Measurements from ENCODE around the gene CACNB2.

- TF ChIP-seq, protein P1, sequence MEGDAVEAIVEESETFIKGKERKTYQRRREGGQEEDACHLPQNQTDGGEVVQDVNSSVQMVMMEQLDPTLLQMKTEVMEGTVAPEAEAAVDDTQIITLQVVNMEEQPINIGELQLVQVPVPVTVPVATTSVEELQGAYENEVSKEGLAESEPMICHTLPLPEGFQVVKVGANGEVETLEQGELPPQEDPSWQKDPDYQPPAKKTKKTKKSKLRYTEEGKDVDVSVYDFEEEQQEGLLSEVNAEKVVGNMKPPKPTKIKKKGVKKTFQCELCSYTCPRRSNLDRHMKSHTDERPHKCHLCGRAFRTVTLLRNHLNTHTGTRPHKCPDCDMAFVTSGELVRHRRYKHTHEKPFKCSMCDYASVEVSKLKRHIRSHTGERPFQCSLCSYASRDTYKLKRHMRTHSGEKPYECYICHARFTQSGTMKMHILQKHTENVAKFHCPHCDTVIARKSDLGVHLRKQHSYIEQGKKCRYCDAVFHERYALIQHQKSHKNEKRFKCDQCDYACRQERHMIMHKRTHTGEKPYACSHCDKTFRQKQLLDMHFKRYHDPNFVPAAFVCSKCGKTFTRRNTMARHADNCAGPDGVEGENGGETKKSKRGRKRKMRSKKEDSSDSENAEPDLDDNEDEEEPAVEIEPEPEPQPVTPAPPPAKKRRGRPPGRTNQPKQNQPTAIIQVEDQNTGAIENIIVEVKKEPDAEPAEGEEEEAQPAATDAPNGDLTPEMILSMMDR (IDR thresholded peaks at IDR 0.05) = no peak
- no peak for TF ChIP-seq POLR2A (IDR thresholded peaks at IDR 0.05)
Measured at GRCh38 chr10:18261768-18262231, 121.6 kb downstream of the CACNB2 start.
